H4 (cell line): ENCODE measurements around the gene OPRD1. TPM values are rescaled to one million over a fixed set of nuclear protein-coding genes. Genes with fewer than 3 reads are reported as not detected.
A peak's percentile ranks its signal among the peaks of the same experiment; 100 is the strongest.
"Not testable (repeated sequence)": the region's sequence is repeated elsewhere in the genome, so short reads cannot be mapped to it uniquely, and the experiment has no call there.

Experiments
- DNase-seq: peaks from one replicate; pipeline ENCODE4 v3.0.0-alpha.2; 2015; ENCODE audit warnings: low spot score
- total RNA-seq: library from RNA; depleted of rRNA; stranded (reverse); fragments of >200 nt; shearing (Covaris generic); gene quantifications from 2 replicates; pipeline ENCODE4 v1.2.3, GENCODE V29; 2014

OPRD1 gene
- total RNA-seq, 1 experiment from 2014 or later, result not detected

GRCh38 chr1:28845786-28846543 is 34.0 kb downstream of the OPRD1 start:
- peak; percentile 42 for DNase-seq

GRCh38 chr1:28847207-28847606 is 35.2 kb downstream of the OPRD1 start:
- DNase-seq, result not testable (repeated sequence)

- DNase-seq, result no peak
Measured at GRCh38 chr1:28848416-28848815, 36.4 kb downstream of the OPRD1 start.

- DNase-seq, result no peak
Measured at GRCh38 chr1:28853093-28853742, 41.2 kb downstream of the OPRD1 start.

GRCh38 chr1:28854406-28854805 is 42.4 kb downstream of the OPRD1 start:
- not testable (repeated sequence) for DNase-seq

GRCh38 chr1:28855046-28855445 is 43.1 kb downstream of the OPRD1 start:
- DNase-seq, result no peak

GRCh38 chr1:28855469-28855951 is 43.5 kb downstream of the OPRD1 start:
- DNase-seq, result no peak

GRCh38 chr1:28855969-28856368 is 44.0 kb downstream of the OPRD1 start:
- no peak for DNase-seq

DNA sequence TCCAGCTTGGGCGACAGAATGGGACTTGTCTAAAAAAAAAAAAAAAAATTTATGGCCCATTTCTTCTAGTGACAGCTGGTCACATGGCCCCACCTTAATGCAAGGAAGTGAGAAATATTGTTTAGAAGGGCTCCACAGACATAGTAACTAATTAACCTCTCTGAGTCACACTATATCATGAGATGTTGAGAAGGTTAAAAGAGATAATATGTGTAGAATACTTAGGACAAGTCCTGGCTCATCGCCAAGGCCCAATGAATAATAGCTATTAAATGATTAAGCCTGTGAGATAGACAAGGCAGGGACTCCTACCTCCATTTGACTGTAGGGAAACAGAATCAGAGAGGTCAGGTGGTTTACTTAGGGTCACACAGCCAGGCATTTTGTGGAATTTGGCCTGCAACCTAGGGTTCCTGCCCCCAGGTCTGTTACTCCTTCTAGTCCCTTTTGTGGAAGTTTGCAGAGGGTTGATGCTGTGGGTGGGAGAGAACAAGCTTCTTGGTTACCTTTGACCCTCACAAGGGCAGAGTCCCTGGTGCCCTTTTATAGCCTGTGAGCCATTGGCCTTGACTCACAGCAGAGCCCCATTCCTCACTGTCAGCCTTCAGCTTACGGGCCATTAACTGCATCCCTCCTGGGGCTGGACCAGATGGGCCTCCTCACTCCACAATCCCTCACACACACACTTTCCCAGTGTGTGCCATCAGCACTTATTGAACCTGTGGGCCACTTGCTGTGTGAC is 48.5 kb downstream of the OPRD1 start:
- no peak for DNase-seq

GRCh38 chr1:28862571-28863403 is 50.8 kb downstream of the OPRD1 start:
- no peak for DNase-seq

DNA sequence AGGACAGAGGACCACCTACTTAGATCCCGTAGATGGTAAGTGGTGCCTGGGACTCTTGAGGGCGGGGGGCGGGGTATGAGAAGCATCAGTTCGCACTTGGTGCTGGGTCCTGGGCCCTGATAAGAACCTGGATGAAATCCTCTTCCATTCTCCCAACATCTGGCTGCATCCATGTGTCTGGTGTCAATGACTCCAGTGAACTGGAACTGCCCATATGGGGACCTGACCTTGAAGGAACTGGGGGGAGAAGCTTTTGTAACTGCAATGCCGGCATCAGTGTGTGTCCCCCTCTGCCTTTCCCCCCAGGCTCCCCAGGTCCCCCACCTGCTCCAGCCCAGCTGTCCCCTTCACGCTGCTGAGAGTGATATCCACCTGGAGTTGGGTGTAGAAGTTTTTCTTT is 52.7 kb downstream of the OPRD1 start:
- no peak for DNase-seq

GRCh38 chr1:28865997-28866650 is 54.2 kb downstream of the OPRD1 start:
- DNase-seq, result no peak

GRCh38 chr1:28867850-28868249 is 55.9 kb downstream of the OPRD1 start:
- no peak for DNase-seq

DNA sequence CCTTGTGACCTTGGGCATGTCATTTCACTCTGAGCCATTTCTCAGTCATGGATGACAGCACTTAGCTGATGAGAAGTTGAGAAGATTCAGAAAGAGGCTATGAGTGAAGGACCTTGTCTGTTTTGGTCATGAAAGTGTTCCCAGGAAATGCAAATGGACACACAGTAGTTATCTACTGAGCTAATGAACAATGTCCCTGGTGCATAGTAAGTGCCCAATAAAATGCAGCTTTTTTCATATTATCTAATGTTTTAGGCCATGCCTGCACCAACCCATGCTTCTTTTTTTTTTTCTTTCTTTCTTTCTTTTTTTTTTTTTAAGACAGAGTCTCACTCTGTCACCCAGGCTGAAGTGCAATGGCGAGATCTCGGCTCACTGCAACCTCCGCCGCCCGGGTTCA is 58.0 kb downstream of the OPRD1 start:
- no peak for DNase-seq

- no peak for DNase-seq
Measured at GRCh38 chr1:28871631-28872401, 59.8 kb downstream of the OPRD1 start.

DNA sequence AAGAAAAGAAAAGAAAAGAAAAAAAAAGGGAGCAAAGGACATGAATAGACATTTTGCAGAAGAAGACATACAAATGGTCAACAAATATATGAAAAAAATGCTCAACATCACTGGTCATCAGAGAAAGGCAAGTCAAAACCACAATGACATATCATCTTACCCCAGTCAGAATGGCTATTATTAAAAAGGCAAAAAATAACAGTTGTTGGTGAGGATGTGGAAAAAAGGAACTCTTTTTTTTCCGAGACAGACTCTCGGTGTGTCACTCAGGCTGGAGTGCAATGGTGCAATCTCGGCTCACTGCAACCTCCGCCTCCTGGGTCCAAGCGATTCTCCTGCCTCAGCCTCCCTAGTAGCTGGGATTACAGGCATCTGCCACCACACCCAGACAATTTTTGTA is 63.2 kb downstream of the OPRD1 start:
- DNase-seq, result not testable (repeated sequence)

DNA sequence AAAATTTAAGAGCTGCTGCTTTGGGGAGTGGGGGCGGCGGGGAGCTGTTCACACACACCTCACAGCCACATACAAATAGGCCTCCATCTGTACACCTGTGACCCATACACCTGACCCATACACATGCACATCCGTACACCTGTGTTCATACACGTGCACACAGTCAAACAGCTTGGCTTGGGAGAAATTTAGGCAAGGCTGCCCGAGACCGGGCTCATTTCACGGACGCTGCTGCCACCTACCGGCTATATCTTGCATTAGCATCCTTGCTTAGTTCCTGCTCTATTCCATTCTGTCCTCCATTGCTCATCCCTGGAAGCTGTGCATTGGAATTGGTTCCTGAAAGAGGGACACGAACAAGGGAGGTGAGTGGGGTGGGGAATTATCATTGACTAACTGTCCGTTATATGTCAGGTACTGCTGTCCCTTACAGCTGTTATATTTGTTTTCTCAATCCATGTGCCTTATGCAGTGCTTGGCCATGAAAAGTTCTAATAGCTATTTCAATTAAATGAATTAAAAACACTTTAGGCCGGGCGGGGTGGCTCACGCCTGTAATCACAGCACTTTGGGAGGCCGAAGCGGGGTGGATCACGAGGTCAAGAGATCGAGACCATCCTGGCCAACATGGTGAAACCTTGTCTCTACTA is 65.3 kb downstream of the OPRD1 start:
- DNase-seq, result peak; percentile 68

DNA sequence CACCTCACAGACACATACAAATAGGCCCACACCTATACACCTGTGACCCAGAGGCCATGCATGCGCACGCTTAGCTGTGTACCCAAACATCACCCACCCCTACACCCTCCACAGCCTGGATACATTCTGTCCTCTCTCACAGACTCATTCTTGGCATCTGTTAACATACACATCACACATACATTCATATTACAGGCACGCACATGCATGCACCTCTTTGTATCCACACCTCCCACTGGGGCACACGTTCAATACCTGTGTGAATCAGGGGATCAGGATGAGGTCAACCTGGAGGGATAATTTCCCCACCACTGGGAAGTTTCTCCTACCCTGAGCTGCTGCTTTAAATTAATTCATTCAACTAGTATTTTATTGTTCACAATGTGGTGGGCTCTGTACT is 66.8 kb downstream of the OPRD1 start:
- no peak for DNase-seq

GRCh38 chr1:28882009-28882628 is 70.1 kb downstream of the OPRD1 start:
- DNase-seq, result peak; percentile 93
